Measurements from ENCODE around the gene PMEPA1. TPM values are rescaled to one million over a fixed set of nuclear protein-coding genes. Genes with fewer than 3 reads are reported as not detected.

Gene PMEPA1
- total and polyA plus RNA-seq, 4 donors: 0.61 to 1.5 (median 1.1) TPM

- TF ChIP-seq CTCF (IDR thresholded peaks at IDR 0.05; ENCODE audit: low read depth, low read length, missing input control): no peak
These were observed 6.4 kb upstream of the PMEPA1 start (continued) for GRCh38 chr20:57716202-57716601.

- H3K4me3 ChIP-seq (ENCODE audit: low read depth in 1 of 3, low read length in 3 of 3): no peak overlapping the region
- no peaks in the 10 kb centered on the region for H3K9me3 ChIP-seq (ENCODE audit: control insufficient read depth in 4 of 4, low read length in 3 of 4)
- H3K27ac ChIP-seq (ENCODE audit: low read depth in 1 of 2, low read length in 2 of 2): no peak overlapping the region
- H3K4me1 ChIP-seq (ENCODE audit: control insufficient read depth in 4 of 4, insufficient read depth in 4 of 4, low read length in 3 of 4): peaks cover 0 to 8% (median 3%) of the 10 kb centered on the region in 4 donors
- WGBS: 80% methylated on average over 15 of the region's 15 CpGs
- DNase-seq (ENCODE audit: low spot score): no peak
- no peak overlapping the region for H3K9ac ChIP-seq (ENCODE audit: low read depth in 1 of 2, low read length in 2 of 2)
- peaks cover under 1 to 15% (median 3%) of the 10 kb centered on the region in 4 donors for H3K27me3 ChIP-seq (ENCODE audit: control insufficient read depth in 4 of 4, insufficient read depth in 4 of 4, low read length in 3 of 4)
- H3K36me3 ChIP-seq (ENCODE audit: control insufficient read depth in 4 of 4, insufficient read depth in 3 of 4, low read depth in 1 of 4, low read length in 3 of 4): no peaks in the 10 kb centered on the region
- TF ChIP-seq SP1 (IDR thresholded peaks at IDR 0.05) (no peak), YY1 (IDR thresholded peaks at IDR 0.05) (no peak), NR2F2 (IDR thresholded peaks at IDR 0.05) (no peak), MAX (IDR thresholded peaks at IDR 0.05) (no peak), HNF4A (conservative IDR thresholded peaks at IDR 0.05) (no peak), TAF1 (conservative IDR thresholded peaks at IDR 0.05) (no peak), RXRA (IDR thresholded peaks at IDR 0.05) (no peak), ATF3 (IDR thresholded peaks at IDR 0.05) (no peak), REST (IDR thresholded peaks at IDR 0.05) (no peak), RAD21 (IDR thresholded peaks at IDR 0.05) (no peak), FOXA2 (IDR thresholded peaks at IDR 0.05) (no peak), JUND (IDR thresholded peaks at IDR 0.05) (no peak), HNF4G (IDR thresholded peaks at IDR 0.05) (no peak), GABPA (IDR thresholded peaks at IDR 0.05 in 1 of 2, conservative IDR thresholded peaks at IDR 0.05 in 1 of 2) (no peak), FOXA1 (IDR thresholded peaks at IDR 0.05) (no peak), EGR1 (IDR thresholded peaks at IDR 0.05; ENCODE audit: low read depth in 2 of 2) (no peak), ZBTB33 (IDR thresholded peaks at IDR 0.05) (no peak), CTCF (IDR thresholded peaks at IDR 0.05; ENCODE audit: low read depth, low read length, missing input control) (no peak)
These were observed 5.6 kb upstream of the PMEPA1 start for GRCh38 chr20:57715268-57715904.
